ENCODE results near the gene LAMC2.

LAMC2 gene

DNA sequence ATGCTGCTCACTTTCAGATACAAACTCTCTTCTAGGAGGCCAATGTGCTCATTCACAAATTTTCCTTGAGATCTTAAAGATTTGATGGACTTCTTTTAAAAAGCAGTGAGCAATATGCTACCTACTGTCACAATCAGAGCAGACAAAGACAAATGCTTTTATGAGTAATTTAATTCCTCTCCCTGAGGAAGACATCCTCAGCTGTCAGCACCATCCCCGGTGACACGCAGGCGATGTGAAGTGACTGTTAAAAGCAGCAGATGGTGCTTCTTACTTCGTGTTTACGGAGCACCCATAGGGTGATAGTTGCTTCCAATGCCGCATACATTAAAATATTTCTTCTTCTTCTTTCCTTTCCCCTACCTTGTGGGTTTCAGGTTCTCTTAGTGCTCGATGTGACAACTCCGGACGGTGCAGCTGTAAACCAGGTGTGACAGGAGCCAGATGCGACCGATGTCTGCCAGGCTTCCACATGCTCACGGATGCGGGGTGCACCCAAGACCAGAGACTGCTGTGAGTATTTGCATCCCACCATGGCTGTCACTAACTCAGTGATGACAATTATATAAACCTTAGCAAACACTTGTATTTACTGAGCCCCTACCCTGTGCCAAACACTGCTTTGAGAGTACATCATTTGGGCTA lies 29.1 kb downstream of the LAMC2 start:
- DNase-seq: no peak

DNA sequence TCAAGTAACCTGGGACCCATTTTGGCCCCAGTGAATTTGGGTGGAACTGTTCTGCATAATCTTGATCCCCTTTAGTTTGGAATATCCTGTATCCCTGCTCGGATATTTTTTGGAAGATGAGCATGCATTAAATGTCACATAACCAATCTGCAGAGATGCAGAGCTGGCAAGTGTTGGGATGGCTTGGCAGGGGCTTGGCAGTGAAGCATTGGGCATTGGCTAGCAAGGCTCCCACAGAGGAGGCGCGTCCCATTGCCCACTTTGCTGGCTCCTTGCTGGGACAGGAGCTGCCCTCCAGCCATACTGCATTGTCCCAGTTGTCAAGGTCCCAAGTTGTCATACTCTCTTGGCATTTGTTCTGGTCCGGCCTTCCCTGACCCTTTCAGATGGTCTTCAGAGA lies 29.9 kb downstream of the LAMC2 start:
- DNase-seq: no peak

DNA sequence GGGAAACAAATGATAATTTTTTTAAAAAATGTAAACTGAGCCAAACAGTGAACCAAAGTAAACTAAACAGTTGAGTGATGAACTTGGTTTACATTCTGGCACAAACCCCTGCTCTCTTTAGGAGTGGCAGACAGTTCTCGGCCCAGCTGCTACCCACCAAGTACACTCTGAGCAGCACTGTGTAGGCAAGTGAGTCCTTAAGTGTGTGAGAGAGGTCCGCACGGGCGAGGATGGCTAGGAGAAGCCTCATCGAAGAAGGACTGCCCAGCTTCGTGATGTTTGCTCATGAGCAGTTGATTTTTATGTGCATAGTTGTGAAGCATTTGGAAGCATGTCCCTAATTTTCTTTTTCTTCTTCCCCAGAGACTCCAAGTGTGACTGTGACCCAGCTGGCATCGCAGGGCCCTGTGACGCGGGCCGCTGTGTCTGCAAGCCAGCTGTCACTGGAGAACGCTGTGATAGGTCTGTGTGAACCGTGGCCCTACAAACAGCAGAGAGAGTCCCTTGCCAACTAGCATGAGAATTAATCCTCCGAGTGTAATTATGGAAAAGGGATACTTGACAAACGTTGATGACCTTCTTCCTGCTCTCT lies 32.1 kb downstream of the LAMC2 start:
- DNase-seq: no peak

DNA sequence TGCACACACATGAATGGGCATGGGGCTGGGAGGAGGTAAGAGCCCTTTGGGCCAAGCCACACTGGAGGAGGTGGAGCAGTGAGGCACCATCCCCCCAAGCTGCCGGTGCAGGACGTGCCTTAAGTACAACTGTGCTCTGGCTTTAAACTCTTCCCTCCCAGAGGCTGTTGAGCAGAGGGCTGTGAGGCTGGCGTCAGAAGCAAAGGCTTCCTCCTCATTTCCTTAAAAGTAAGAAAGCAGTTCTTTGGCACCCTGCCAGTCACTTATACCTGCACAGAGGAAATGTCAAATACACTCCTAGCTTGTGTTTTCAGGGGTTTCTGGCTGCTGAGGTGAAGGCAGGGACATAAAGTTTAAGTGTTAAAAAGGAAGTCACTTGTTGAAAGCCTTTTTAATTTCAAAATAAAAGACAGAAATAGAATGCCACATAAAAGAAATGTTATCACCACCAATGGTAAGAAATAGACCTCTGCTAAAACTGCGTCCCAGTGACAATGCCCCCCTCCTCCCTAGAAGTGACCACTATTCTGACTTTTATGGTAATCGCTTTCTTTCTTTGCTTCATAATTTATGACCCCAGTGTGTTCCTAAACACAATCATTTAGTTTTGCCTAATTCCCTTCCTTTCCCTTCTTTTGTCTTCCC lies 33.0 kb downstream of the LAMC2 start:
- no peak for DNase-seq

DNA sequence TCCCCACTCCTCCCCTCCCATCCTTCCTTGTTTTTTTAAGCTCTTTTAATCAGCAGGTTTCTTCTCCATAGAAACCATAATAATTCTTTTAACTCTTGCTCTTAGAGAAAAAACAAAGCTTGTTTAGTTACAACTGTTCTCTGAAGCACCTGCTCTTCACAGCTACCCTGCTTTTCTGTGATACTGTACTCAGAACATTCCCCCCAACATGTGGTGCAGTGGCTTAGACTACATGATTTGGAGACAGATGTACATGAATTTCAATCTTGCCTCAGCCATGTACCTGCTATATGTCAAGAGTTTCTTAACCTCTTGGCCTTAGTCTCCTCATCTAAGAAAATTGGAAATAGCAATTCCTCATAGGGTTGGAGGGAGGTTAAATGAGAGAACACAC lies 33.5 kb downstream of the LAMC2 start:
- DNase-seq: no peak

DNA sequence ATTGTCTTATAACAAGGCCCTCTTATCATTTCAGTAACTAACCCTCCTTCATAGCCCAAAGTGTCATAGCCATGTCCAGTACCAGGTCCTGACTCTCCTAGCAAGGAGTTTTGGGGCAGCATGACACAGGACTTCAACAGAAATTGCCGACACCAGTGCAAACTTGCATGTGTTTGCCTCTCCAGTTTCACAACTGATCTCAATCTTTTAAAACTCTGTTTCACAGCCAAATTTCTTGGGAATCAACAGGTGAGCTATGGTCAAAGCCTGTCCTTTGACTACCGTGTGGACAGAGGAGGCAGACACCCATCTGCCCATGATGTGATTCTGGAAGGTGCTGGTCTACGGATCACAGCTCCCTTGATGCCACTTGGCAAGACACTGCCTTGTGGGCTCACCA lies 36.8 kb downstream of the LAMC2 start:
- no peak for DNase-seq

DNA sequence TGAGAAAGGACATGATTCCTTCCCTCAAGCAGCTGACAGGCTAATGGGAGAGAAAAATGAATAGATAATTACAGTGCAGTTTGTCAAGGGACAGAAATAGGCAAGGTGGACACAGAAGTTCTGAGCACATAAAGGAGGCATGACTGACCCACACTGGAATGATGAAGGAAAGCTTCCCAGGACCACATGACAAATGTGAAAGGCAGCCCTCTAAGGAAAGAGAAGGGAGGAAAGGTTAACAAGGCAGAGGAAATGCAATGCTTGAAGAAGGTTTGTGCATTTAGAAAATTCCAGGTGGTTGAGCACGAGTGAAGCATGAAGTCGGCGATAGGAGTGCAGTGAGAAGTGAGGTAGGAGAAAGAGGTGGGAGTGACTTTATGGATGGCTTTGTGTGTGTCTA lies 37.4 kb downstream of the LAMC2 start:
- DNase-seq: no peak

DNA sequence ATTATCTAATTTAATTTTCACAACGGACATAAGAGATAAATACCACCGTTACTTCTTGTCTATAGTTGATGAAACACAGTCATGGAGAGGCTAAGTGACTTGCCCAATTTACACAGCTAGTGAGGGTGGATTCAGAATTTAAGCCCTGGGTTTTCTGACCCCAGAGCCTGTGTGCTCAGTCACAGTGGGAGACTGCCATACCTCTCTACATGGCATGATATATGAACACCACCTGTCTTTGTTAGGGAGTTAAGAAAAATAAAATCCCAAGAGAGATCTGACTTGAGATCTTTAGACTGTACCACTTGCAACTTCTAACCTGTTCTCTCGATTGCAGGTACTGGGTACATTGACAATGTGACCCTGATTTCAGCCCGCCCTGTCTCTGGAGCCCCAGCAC lies 40.3 kb downstream of the LAMC2 start:
- no peak for DNase-seq

DNA sequence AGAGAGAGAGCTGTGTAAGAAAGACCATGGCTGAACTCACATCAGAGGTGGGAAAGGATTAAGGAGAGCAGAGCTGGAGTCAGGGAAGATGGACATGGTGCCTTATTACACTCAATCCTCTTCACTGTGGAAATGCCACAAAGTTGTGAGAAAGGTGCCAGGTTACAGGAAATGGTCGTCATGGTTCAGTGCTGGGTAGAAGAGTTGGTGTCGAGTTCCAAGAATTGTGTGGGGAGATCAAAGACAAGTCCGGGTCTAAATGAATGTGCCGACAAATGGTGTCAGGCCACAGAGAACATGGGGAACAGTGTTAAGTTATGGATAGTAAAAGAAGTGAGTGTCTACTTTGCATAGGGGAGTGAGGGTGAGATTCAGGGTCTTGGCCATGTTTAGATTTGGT lies 40.9 kb downstream of the LAMC2 start:
- no peak for DNase-seq

DNA sequence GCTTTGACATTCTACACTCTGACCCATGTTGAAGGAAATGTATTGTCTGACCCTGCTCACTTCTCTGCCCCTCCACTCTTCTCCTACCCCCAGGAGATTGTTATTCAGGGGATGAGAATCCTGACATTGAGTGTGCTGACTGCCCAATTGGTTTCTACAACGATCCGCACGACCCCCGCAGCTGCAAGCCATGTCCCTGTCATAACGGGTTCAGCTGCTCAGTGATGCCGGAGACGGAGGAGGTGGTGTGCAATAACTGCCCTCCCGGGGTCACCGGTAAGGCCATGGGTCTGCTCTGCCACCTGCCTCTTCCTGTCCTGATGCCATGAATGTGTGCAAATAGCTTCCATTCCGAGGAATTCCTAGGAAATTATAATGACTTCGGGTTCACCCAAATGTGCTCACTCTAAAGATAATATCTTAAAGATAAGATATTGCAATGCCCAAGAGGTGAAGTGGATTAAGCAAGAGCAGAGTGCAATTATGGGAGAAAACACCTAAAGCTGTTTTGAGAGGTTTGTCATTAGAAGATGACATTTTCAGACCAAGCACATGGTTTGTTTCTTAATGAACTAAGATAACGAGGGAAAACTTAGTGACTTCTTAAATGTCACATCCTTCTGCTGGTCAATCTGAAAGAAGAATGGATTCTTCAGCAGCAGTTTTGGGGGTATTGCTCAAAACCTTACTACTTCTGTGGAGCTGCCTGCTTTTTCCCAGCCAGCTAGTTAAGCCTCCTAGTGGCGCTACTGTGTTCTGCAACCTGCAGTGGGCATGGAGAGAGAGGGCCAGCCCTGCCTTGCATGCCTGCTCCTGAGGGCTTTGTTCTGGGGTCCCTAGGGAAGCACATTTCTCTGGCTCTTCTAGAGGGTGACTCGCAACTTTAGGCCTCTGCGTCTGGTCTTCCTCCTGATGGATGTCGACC lies 41.6 kb downstream of the LAMC2 start:
- DNase-seq: no peak

DNA sequence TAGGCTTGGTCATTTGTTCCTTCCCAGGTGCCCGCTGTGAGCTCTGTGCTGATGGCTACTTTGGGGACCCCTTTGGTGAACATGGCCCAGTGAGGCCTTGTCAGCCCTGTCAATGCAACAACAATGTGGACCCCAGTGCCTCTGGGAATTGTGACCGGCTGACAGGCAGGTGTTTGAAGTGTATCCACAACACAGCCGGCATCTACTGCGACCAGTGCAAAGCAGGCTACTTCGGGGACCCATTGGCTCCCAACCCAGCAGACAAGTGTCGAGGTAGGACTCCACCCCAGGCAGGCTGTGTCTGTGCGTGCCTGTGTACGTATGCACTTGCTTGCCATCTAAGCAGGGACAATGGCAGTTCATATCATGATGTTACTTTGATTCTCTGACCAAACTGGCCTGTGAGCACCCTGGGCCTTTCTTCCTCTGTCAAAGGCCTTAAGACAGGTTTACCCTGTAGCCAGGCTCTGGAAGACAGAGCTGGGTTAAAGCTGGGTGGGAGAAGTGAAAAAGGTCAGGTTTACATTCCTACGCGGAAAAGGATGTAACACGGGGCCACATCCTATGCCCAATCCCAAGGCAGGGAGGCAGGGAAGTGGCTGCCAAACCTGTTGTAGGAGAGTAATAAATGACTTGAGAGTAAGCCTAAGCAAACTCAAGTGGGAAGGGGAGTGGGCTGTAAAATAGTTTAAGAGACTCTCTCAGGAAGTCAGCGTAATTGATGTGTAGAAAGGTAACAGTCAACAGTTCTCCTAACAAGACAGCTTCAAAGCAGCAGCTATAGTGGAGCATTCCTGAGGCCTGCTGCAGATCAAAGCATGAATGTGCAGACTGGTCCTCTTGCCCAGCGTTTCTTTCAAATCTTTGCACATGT lies 42.5 kb downstream of the LAMC2 start:
- no peak for DNase-seq

DNA sequence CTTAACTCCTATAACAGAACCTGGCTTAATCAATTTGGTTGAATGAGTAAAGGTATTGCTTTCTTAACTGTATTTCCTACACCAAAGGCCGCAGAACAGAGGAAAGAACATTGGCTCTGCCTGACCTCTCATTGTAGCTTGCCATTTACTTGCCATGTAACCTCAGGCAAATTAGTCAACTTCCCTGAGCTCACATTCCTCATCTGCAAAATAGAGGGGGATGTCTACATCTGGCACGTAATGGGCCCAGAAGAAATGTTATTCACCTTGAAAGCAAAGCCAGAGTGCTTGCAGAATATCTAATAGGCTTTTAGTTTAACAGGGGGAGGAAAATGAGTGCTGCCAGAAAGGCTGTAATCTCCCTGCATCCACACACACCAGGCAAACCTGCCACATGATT lies 44.3 kb downstream of the LAMC2 start:
- no peak for DNase-seq

DNA sequence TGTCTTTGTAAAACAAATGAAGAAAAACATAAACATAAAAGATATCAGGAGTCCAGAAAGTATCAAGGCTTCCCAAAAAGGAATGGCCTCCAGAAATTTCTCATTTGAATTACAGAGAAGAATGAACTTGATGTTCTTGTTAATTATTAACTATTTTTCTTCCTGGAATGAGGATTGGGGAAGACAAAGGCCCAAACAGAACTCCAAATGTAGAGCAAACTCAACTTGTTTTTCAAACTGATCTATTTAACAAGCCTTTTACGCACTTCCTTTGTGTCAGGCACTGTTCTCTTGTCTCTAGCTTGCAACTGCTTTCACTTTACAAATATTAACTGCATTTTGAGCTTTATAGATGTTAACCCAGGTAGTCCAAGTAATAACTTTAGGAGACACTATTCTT lies 45.5 kb downstream of the LAMC2 start:
- no peak for DNase-seq

DNA sequence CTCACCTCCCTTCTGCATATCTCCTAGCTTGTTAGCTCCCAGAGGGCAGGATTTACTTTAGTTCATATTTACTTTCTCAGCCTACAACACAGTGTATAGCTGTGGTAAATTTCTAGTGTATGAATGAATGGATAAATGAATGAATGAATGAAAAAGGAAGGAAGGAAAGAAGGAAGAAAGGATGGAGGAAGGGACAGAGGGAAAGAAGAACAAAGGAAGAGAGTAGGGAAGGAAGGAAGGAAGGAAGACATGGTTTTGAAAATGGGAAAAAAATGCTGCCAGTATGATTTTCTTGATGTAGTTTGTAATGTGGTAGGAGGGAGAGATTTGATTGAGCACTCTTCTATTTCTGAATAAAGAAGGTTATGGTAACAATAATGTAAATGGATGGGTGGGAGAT lies 47.0 kb downstream of the LAMC2 start:
- DNase-seq: no peak

DNA sequence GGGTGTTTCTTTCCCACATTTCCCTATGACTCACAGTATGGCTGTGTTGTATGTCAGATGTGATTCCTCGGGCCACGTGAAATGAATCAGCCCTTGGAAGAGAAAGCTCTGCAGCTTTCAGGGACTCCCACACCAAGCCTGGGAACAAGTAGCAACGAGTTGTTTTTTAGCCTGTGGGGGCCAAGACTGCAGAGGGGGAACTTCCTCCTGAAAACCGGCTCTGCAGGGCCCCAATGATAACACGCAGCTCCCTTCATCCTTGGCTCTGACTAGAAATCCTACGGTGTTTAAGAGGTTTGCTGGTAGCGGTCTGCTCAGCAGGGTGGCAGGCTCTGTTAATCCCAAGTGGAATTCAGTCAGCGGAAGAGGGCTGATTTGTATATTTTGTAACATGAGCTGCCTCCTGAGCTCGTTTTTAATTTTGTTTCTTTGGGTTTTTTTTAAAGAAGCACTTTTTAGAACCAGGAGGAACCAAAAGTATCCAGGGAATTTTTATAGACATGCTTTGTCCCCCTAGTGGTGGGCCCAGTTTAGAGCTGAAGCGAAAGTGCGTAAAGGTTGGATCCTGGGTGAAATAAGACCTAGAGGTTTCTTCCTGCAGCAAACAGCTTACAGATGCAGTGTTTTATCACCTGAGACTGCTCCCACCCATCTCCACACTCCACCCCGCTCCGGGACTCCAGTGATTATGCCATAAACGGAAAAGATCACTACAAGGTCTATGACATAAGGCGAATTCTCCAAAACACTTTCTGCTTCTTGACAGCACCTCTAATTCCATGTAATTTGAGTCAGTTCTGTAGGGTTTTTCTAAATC lies 48.8 kb downstream of the LAMC2 start:
- no peak for DNase-seq

DNA sequence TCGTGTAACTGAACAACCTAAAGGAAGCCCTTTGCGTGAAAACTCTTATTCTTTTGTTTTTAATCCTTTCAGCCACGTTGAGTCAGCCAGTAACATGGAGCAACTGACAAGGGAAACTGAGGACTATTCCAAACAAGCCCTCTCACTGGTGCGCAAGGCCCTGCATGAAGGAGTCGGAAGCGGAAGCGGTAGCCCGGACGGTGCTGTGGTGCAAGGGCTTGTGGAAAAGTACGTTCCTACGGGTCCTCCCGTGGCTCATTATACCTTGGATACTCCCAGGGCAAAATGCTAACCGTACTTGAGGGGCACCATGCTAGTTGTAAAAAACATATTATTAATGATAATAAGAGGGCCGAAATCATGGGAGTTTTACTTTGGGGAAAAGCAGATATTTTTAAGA lies 49.4 kb downstream of the LAMC2 start:
- no peak for DNase-seq

DNA sequence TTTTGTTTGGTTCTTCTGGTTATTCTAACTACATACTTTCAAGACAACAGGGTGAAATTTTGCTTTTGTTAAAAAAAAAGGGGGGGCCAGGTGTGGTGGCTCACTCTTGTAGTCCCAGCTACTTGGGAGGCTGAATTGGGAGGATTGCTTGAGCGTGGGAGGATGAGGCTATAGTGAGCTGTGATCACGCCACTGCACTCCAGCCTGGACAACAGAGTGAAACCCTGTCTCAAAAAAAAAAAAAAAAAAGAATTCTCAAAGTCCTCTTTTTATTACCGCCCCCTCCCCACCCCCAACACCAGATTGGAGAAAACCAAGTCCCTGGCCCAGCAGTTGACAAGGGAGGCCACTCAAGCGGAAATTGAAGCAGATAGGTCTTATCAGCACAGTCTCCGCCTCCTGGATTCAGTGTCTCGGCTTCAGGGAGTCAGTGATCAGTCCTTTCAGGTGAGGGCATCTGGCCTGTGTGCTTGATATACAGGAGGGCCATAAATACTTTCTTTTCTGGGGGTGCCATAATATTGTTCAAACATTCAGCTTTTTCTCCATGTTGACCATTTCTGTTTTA lies 50.2 kb downstream of the LAMC2 start:
- no peak for DNase-seq

DNA sequence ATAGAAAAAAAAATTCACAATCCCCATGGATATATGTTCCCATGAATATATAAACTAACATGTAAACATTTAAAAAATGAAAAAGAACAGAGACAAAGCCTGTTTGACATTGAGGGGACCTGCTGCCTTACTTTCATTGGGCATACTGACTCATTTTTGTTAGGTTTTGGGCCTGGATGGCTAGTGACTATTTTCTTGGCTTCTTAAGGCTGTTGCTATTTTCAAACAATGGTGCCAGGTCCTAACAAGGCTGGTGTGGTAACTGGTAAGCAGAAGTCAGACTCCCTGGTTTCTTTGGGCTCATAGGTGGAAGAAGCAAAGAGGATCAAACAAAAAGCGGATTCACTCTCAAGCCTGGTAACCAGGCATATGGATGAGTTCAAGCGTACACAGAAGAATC lies 51.0 kb downstream of the LAMC2 start:
- DNase-seq: no peak

DNA sequence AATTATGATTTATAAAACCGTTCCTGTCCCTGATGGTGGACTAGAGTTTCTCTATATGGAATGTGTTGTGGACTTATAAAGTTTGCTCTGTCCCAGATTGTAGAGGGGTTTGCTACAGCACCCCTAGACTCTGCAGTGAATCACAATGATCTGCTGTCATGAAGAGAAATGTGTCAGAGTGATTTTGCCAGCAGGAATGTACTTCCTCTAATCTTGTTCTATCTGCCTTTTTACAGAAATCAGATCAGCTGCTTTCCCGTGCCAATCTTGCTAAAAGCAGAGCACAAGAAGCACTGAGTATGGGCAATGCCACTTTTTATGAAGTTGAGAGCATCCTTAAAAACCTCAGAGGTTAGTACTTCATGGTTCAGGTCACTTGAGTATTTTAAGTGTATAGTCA lies 52.0 kb downstream of the LAMC2 start:
- DNase-seq: no peak

DNA sequence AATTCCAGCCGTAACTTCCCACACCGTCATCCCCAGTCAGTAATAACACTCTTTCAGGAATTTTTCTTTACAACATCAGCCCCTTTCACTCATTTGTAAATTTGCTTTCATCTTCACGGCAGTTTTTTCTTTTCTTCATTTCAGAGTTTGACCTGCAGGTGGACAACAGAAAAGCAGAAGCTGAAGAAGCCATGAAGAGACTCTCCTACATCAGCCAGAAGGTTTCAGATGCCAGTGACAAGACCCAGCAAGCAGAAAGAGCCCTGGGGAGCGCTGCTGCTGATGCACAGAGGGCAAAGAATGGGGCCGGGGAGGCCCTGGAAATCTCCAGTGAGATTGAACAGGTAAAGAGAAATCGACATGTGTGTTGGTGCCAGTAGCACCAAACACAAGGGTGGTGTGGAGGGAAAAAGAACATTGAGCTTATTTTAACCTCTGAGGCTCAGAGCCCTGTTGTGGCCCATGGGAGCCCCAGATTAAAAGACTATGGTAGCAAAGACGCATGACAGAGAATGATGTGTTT lies 53.2 kb downstream of the LAMC2 start:
- DNase-seq: no peak

All from activated effector memory CD4-positive, alpha-beta T cell treated with Interleukin-2 at 50 U/mL for 16 hours (primary cell).